H9 (cell line): ENCODE measurements around the gene TMEM178B. TPM values are rescaled to one million over a fixed set of nuclear protein-coding genes. Genes with fewer than 3 reads are reported as not detected.

Source experiments
- DNase-seq: peaks from one replicate; pipeline ENCODE4 v3.0.0-alpha.2; 2017
- H2AFZ ChIP-seq: one replicate; pipeline ENCODE4 v1.6.1; 2013; ENCODE audit warnings: mild to moderate bottlenecking, low read length, control low read depth, moderate library complexity
- H2AK5ac ChIP-seq: 2 replicates; pipeline ENCODE4 v1.6.1; 2013; ENCODE audit warnings: low read length, control low read depth, mixed read lengths; ENCODE audit not compliant: insufficient read length
- H2BK120ac ChIP-seq: one replicate; pipeline ENCODE4 v1.6.1; 2013; ENCODE audit warnings: low read depth, mild to moderate bottlenecking, low read length, control low read depth, inconsistent platforms; ENCODE audit not compliant: poor library complexity, severe bottlenecking
- H2BK12ac ChIP-seq: 2 replicates; pipeline ENCODE4 v1.6.1; 2013; ENCODE audit warnings: low read length, control low read depth, mixed read lengths, low read depth; ENCODE audit not compliant: insufficient read length
- H2BK15ac ChIP-seq: 2 replicates; pipeline ENCODE4 v1.6.1; 2013; ENCODE audit warnings: low read depth, low read length, control low read depth
- H2BK20ac ChIP-seq: one replicate; pipeline ENCODE4 v1.6.1; 2013; ENCODE audit warnings: low read depth, mild to moderate bottlenecking, low read length, control low read depth, inconsistent platforms; ENCODE audit not compliant: poor library complexity, severe bottlenecking
- H2BK5ac ChIP-seq: 2 replicates; pipeline ENCODE4 v1.6.1; 2013; ENCODE audit warnings: low read length, control low read depth, mixed read lengths; ENCODE audit not compliant: insufficient read length
- H3K14ac ChIP-seq: 2 replicates; pipeline ENCODE4 v1.6.1; 2013; ENCODE audit warnings: low read length, control low read depth; ENCODE audit not compliant: insufficient read depth
- H3K18ac ChIP-seq: 2 replicates; pipeline ENCODE4 v1.6.1; 2013; ENCODE audit warnings: low read depth, mild to moderate bottlenecking, mixed read lengths, low read length, control low read depth; ENCODE audit not compliant: insufficient read length
- H3K23ac ChIP-seq: 2 replicates; pipeline ENCODE4 v1.6.1; 2013; ENCODE audit warnings: low read length, control low read depth, mixed read lengths, low read depth; ENCODE audit not compliant: insufficient read length
- H3K23me2 ChIP-seq: 2 replicates; pipeline ENCODE4 v1.6.1; 2013; ENCODE audit warnings: low read depth, mild to moderate bottlenecking, mixed read lengths, low read length, control low read depth; ENCODE audit not compliant: insufficient read length, poor library complexity, severe bottlenecking
- H3K27ac ChIP-seq: 2 replicates; pipeline ENCODE4 v1.5.1; 2013; ENCODE audit warnings: low read length, control low read depth, mixed read lengths, low read depth; ENCODE audit not compliant: insufficient read length
- H3K27me3 ChIP-seq: 2 replicates; pipeline ENCODE4 v1.6.1; 2013; ENCODE audit warnings: low read length, control low read depth, inconsistent platforms; ENCODE audit not compliant: insufficient read depth
- H3K4ac ChIP-seq: 2 replicates; pipeline ENCODE4 v1.6.1; 2013; ENCODE audit warnings: low read depth, mild to moderate bottlenecking, control low read depth, inconsistent platforms, low read length, moderate library complexity
- H3K4me1 ChIP-seq: 2 replicates; pipeline ENCODE4 v1.6.1; 2013; ENCODE audit warnings: low read length, control low read depth, inconsistent platforms; ENCODE audit not compliant: insufficient read depth
- H3K4me2 ChIP-seq: 2 replicates; pipeline ENCODE4 v1.6.1; 2013; ENCODE audit warnings: low read length, control low read depth, mixed read lengths; ENCODE audit not compliant: insufficient read length, insufficient read depth
- H3K56ac ChIP-seq: 2 replicates; pipeline ENCODE4 v1.6.1; 2013; ENCODE audit warnings: low read depth, mild to moderate bottlenecking, mixed read lengths, low read length, control low read depth; ENCODE audit not compliant: insufficient read length
- H3K79me1 ChIP-seq: 2 replicates; pipeline ENCODE4 v1.6.1; 2013; ENCODE audit warnings: low read depth, mild to moderate bottlenecking, moderate library complexity, low read length, control low read depth, inconsistent platforms; ENCODE audit not compliant: insufficient read depth, poor library complexity, severe bottlenecking
- H3K79me2 ChIP-seq: 2 replicates; pipeline ENCODE4 v1.6.1; 2013; ENCODE audit warnings: low read length, control low read depth, inconsistent platforms; ENCODE audit not compliant: insufficient read depth
- H3K9ac ChIP-seq: 2 replicates; pipeline ENCODE4 v1.6.1; 2013; ENCODE audit warnings: low read length, control low read depth, mixed read lengths; ENCODE audit not compliant: insufficient read length; ENCODE audit errors: extremely low read depth
- H3K9me3 ChIP-seq: one replicate; pipeline ENCODE4 v1.6.1; 2013; ENCODE audit warnings: low read depth, low read length, inconsistent platforms; ENCODE audit not compliant: control insufficient read depth
- H3T11ph ChIP-seq: one replicate; pipeline ENCODE4 v1.6.1; 2013; ENCODE audit warnings: mild to moderate bottlenecking, low read length, control low read depth, inconsistent platforms
- H4K20me1 ChIP-seq: one replicate; pipeline ENCODE4 v1.6.1; 2013; ENCODE audit not compliant: control insufficient read depth, insufficient read length, insufficient read depth
- H4K5ac ChIP-seq: 2 replicates; pipeline ENCODE4 v1.6.1; 2013; ENCODE audit warnings: low read depth, mild to moderate bottlenecking, mixed read lengths, low read length, control low read depth; ENCODE audit not compliant: insufficient read length
- H4K8ac ChIP-seq: replicated peaks from 2 replicates; pipeline ENCODE4 v1.6.1; 2013; ENCODE audit warnings: low read length, control low read depth, mixed read lengths, low read depth; ENCODE audit not compliant: insufficient read length
- H4K91ac ChIP-seq: 2 replicates; pipeline ENCODE4 v1.6.1; 2013; ENCODE audit warnings: low read depth, mild to moderate bottlenecking, moderate library complexity, mixed read lengths, low read length, control low read depth; ENCODE audit not compliant: insufficient read length
- H3K27ac Mint-ChIP-seq, 3 experiments: 2 replicates in 2 of 3; 3 replicates in 1 of 3; pipeline ENCODE4 v1.8.0; 2020 to 2021; ENCODE audit warnings: mixed read lengths in 3 of 3, mild to moderate bottlenecking in 1 of 3, moderate library complexity in 1 of 3
- H3K27me3 Mint-ChIP-seq: 2 replicates; pipeline ENCODE4 v1.8.0; 2021; ENCODE audit warnings: low read depth, mild to moderate bottlenecking, moderate library complexity, mixed read lengths
- H3K36me3 Mint-ChIP-seq, 3 experiments: 2 replicates in 2 of 3; 3 replicates in 1 of 3; pipeline ENCODE4 v1.8.0; 2020 to 2021; ENCODE audit warnings: low read depth in 3 of 3, mixed read lengths in 3 of 3; ENCODE audit not compliant: insufficient read depth in 1 of 3
- H3K4me1 Mint-ChIP-seq, 2 experiments: 2 replicates each; pipeline ENCODE4 v1.8.0; 2020; ENCODE audit warnings: mixed read lengths in 2 of 2
- H3K4me3 Mint-ChIP-seq, 2 experiments: 2 replicates in 1 of 2; 3 replicates in 1 of 2; pipeline ENCODE4 v1.8.0; 2020 to 2021; ENCODE audit warnings: mild to moderate bottlenecking in 2 of 2, mixed read lengths in 2 of 2, moderate library complexity in 1 of 2
- H3K9me3 Mint-ChIP-seq, 2 experiments: 2 replicates in 1 of 2; 3 replicates in 1 of 2; pipeline ENCODE4 v1.8.0; 2020; ENCODE audit warnings: mild to moderate bottlenecking in 2 of 2, mixed read lengths in 2 of 2, moderate library complexity in 1 of 2
- CTCF ChIP-seq: fragments of 200-600 bp; sonication (generic); conservative IDR thresholded peaks from 3 replicates; pipeline ENCODE4 v1.8.0; 2021; ENCODE audit warnings: antibody characterized with exemption, mild to moderate bottlenecking
- WGBS: extraction: QIAGEN DNeasy Blood & Tissue Kit; methylation state at CpG from one replicate; pipeline ENCODE4 v1.1.7; 2013; ENCODE audit warnings: missing lambda C conversion rate, low lambda C conversion rate, mixed read lengths; ENCODE audit not compliant: insufficient read length; ENCODE audit errors: extremely low coverage; 5-methylcytosine and 5-hydroxymethylcytosine counted together
- total RNA-seq: library from RNA; stranded (reverse); gene quantifications from 2 replicates; pipeline ENCODE4 v1.2.1, GENCODE V29; 2021

Gene TMEM178B
- total RNA-seq, 1 experiment from 2014 or later: 11.3 TPM

- Histone ChIP-seq H2AK5ac (no peak overlapping the region), H3K23me2 (no peaks in the 10 kb centered on the region), H3T11ph (no peak overlapping the region), H2AFZ (no peak overlapping the region), H3K18ac (no peak overlapping the region), H3K79me1 (no peaks in the 10 kb centered on the region), H2BK120ac (no peak overlapping the region), H4K91ac (no peak overlapping the region), H3K23ac (no peak overlapping the region), H3K14ac (no peak overlapping the region), H4K20me1 (no peaks in the 10 kb centered on the region), H3K27ac (no peak overlapping the region), H4K8ac (no peak overlapping the region), H2BK15ac (no peak overlapping the region), H3K27me3 (no peaks in the 10 kb centered on the region), H3K4ac (no peak overlapping the region), H2BK20ac (no peak overlapping the region), H3K79me2 (no peaks in the 10 kb centered on the region), H3K9ac (no peak overlapping the region), H3K56ac (no peak overlapping the region), H2BK5ac (no peak overlapping the region), H3K9me3 (no peaks in the 10 kb centered on the region), H4K5ac (no peak overlapping the region), H2BK12ac (no peak overlapping the region), H3K4me1 (0 out of 2 replicates have a peak, but pooled peaks cover 2% of the 10 kb centered on the region), H3K4me2 (no peak overlapping the region)
- Mint-ChIP-seq H3K4me1 (peaks cover 19 to 27% of the 10 kb centered on the region in 2 experiments), H3K4me3 (no peak overlapping the region), H3K36me3 (no peaks in the 10 kb centered on the region; a peak in 1 of 7 replicates), H3K27ac (no peak overlapping the region), H3K27me3 (no peaks in the 10 kb centered on the region), H3K9me3 (no peaks in the 10 kb centered on the region)
- no peak for TF ChIP-seq CTCF
- no peak for DNase-seq
- WGBS: no CpG with 5 or more reads among the region's 1 CpG
Measured at GRCh38 chr7:141360803-141361202, 286.9 kb downstream of the TMEM178B start.
